ENCODE measurements around the gene HSP90AB1. TPM values are rescaled to one million over a fixed set of nuclear protein-coding genes. Genes with fewer than 3 reads are reported as not detected.

HSP90AB1 gene
- total and polyA plus RNA-seq, 2 of the 8 experiments (the other 6 are each of a cell fraction or from before 2014, with no cell fraction given) = 1,564 to 2,297 TPM

DNA sequence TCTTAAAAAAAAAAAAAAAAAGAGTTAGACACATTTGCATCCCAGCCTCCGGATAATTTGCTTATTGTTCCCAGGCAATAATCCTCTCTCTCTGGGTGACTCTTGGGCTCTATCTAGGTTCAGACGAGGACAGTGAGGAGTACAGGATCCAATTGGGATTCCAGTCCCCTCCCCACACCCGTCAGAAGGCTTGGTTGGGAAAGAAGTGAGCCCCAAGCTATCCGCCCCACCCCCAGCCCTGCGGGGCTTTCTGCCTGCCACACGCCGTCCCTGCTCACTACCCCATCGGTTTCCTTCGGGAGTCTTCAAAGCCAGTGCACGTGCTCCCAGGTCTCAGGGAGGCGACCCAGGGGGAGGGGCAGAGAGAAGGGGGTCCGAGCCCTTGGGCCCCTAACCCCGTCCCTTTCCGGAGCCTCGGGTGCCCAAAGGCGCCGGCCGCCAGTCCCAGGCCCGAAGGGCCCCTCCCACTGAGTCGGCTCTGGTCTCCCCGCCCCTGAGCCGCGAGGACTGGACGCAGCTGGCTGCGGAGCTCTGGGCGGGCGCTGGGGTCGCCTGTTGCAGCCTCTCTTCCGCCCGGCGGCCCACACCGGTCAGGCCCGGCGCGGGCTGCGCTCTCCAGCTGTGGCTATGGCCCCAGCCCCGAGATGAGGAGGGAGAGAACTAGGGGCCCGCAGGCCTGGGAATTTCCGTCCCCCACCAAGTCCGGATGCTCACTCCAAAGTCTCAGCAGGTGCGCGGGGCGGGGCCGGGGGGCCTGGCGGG is 27.7 kb upstream of the HSP90AB1 start (continued):
- TF ChIP-seq EP300 (IDR thresholded peaks at IDR 0.05; ENCODE audit: borderline replicate concordance in 1 of 2, low read depth in 2 of 2, low read length in 2 of 2) = peak in 1 of 2 experiments; percentile 82; a peak in 1 of 3 replicates
- TF ChIP-seq CBX8 (IDR thresholded peaks at IDR 0.05; ENCODE audit: borderline replicate concordance, low read depth, low read length) = no peak
- TF ChIP-seq POLR2A (IDR thresholded peaks at IDR 0.05; ENCODE audit: control extremely low read depth in 1 of 2, low read depth in 2 of 2, low read length in 2 of 2) = peak in 1 of 2 experiments; percentile 79; a peak in 2 of 3 replicates
- 0 out of 2 replicates have a peak, but pooled peaks have one; percentile 72 for TF ChIP-seq TCF12 (IDR thresholded peaks at IDR 0.05; ENCODE audit: low read depth, low read length)
- no peak for TF ChIP-seq FOSL1 (IDR thresholded peaks at IDR 0.05; ENCODE audit: insufficient read depth, low read depth, low read length)
- TF ChIP-seq, protein P1, sequence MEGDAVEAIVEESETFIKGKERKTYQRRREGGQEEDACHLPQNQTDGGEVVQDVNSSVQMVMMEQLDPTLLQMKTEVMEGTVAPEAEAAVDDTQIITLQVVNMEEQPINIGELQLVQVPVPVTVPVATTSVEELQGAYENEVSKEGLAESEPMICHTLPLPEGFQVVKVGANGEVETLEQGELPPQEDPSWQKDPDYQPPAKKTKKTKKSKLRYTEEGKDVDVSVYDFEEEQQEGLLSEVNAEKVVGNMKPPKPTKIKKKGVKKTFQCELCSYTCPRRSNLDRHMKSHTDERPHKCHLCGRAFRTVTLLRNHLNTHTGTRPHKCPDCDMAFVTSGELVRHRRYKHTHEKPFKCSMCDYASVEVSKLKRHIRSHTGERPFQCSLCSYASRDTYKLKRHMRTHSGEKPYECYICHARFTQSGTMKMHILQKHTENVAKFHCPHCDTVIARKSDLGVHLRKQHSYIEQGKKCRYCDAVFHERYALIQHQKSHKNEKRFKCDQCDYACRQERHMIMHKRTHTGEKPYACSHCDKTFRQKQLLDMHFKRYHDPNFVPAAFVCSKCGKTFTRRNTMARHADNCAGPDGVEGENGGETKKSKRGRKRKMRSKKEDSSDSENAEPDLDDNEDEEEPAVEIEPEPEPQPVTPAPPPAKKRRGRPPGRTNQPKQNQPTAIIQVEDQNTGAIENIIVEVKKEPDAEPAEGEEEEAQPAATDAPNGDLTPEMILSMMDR (IDR thresholded peaks at IDR 0.05; ENCODE audit: control extremely low read depth in 1 of 3, insufficient read depth in 1 of 3, low read depth in 1 of 3, low read length in 3 of 3) = no peak
- peak; percentile 72 for TF ChIP-seq TAF1 (IDR thresholded peaks at IDR 0.05; ENCODE audit: low read depth, low read length)
- TF ChIP-seq SIX5 (IDR thresholded peaks at IDR 0.05; ENCODE audit: low read depth, low read length) = no peak
- TF ChIP-seq, protein P2, sequence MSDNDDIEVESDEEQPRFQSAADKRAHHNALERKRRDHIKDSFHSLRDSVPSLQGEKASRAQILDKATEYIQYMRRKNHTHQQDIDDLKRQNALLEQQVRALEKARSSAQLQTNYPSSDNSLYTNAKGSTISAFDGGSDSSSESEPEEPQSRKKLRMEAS (IDR thresholded peaks at IDR 0.05) = peak; percentile 92
- TF ChIP-seq, protein P3, sequence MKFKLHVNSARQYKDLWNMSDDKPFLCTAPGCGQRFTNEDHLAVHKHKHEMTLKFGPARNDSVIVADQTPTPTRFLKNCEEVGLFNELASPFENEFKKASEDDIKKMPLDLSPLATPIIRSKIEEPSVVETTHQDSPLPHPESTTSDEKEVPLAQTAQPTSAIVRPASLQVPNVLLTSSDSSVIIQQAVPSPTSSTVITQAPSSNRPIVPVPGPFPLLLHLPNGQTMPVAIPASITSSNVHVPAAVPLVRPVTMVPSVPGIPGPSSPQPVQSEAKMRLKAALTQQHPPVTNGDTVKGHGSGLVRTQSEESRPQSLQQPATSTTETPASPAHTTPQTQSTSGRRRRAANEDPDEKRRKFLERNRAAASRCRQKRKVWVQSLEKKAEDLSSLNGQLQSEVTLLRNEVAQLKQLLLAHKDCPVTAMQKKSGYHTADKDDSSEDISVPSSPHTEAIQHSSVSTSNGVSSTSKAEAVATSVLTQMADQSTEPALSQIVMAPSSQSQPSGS (IDR thresholded peaks at IDR 0.05; ENCODE audit: low read length) = no peak
- TF ChIP-seq RXRA (IDR thresholded peaks at IDR 0.05; ENCODE audit: insufficient read depth, low read depth, low read length) = no peak
- TF ChIP-seq RAD21 (IDR thresholded peaks at IDR 0.05 in 1 of 2, conservative IDR thresholded peaks at IDR 0.05 in 1 of 2; ENCODE audit: low read depth in 2 of 2, low read length in 2 of 2) = peak in 1 of 2 experiments; percentile 19; a peak in 1 of 4 replicates
- no peak; a peak in 1 of 4 replicates for TF ChIP-seq HDAC2 (IDR thresholded peaks at IDR 0.05; ENCODE audit: borderline replicate concordance in 1 of 2, low read depth in 2 of 2, low read length in 2 of 2)
- TF ChIP-seq CREB1 (IDR thresholded peaks at IDR 0.05) = no peak
- TF ChIP-seq TEAD4 (IDR thresholded peaks at IDR 0.05; ENCODE audit: low read depth, low read length) = peak; percentile 54; the same call in 1 of the 2 replicates
- TF ChIP-seq, protein P4, sequence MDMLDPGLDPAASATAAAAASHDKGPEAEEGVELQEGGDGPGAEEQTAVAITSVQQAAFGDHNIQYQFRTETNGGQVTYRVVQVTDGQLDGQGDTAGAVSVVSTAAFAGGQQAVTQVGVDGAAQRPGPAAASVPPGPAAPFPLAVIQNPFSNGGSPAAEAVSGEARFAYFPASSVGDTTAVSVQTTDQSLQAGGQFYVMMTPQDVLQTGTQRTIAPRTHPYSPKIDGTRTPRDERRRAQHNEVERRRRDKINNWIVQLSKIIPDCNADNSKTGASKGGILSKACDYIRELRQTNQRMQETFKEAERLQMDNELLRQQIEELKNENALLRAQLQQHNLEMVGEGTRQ (IDR thresholded peaks at IDR 0.05; ENCODE audit: low read length) = no peak; the same call in 1 of the 2 replicates
- TF ChIP-seq MAFK (IDR thresholded peaks at IDR 0.05; ENCODE audit: low read depth, low read length) = no peak
